PC-9 (cell line): ENCODE results near the gene KCNAB2. TPM values are rescaled to one million over a fixed set of nuclear protein-coding genes. Genes with fewer than 3 reads are reported as not detected.
A peak's percentile ranks its signal among the peaks of the same experiment; 100 is the strongest.

Experiments used
- BruUV-seq: library from RNA; stranded (reverse); fragments of 400-500 nt; replicated peaks from 2 replicates; lab custom pipeline; 2021; lab: Mats Ljungman, UMichigan
- CTCF ChIA-PET: fragments of 300-600 bp; sonication (Branson Sonifier 250); formaldehyde crosslinking; loops from one replicate; lab custom pipeline; 2022; ENCODE audit warnings: antibody characterized with exemption; lab: Charles Lee
- POLR2A ChIA-PET: fragments of 300-600 bp; sonication (Branson Sonifier 250); formaldehyde crosslinking; loops from one replicate; lab custom pipeline; 2022; ENCODE audit warnings: antibody characterized with exemption; ENCODE audit not compliant: unreplicated experiment; lab: Charles Lee
- DNase-seq, 2 experiments: peaks; one replicate each; pipeline versions ENCODE4 v3.0.0 to v3.0.0-alpha.2; 2015 to 2022; ENCODE audit warnings: mixed read lengths in 1 of 2
- H2AFZ ChIP-seq: fragments of 200-600 bp; sonication (generic); 2 replicates; pipeline ENCODE4 v1.8.1; 2017; ENCODE audit warnings: antibody characterized with exemption
- H3F3A ChIP-seq: fragments of 200-600 bp; sonication (generic); 2 replicates; pipeline ENCODE4 v1.8.1; 2017; ENCODE audit warnings: antibody characterized with exemption, mild to moderate bottlenecking, low read depth; ENCODE audit not compliant: insufficient read depth
- H3K27ac ChIP-seq: fragments of 200-600 bp; sonication (generic); 2 replicates; pipeline ENCODE4 v1.6.1; 2016; ENCODE audit warnings: mixed run types
- H3K27me3 ChIP-seq: fragments of 200-600 bp; sonication (generic); 2 replicates; pipeline ENCODE4 v1.6.1; 2016; ENCODE audit warnings: low read depth, mixed run types; ENCODE audit not compliant: insufficient read depth
- H3K36me3 ChIP-seq: fragments of 200-600 bp; sonication (generic); 2 replicates; pipeline ENCODE4 v1.6.1; 2016; ENCODE audit warnings: low read depth, mixed run types
- H3K4me1 ChIP-seq: fragments of 200-600 bp; sonication (generic); replicated peaks from 2 replicates; pipeline ENCODE4 v1.6.1; 2016; ENCODE audit warnings: mixed run types; ENCODE audit not compliant: insufficient read depth
- H3K4me2 ChIP-seq: fragments of 200-600 bp; sonication (generic); 2 replicates; pipeline ENCODE4 v1.6.1; 2017; ENCODE audit warnings: mixed run types
- H3K4me3 ChIP-seq: fragments of 200-600 bp; sonication (generic); 2 replicates; pipeline ENCODE4 v1.6.1; 2016; ENCODE audit warnings: mixed run types
- H3K79me2 ChIP-seq: fragments of 200-600 bp; sonication (generic); 2 replicates; pipeline ENCODE4 v1.6.1; 2017; ENCODE audit warnings: low read depth, mixed run types
- H3K9me2 ChIP-seq: fragments of 200-600 bp; sonication (generic); 2 replicates; pipeline ENCODE4 v1.8.1; 2017; ENCODE audit warnings: mild to moderate bottlenecking; ENCODE audit not compliant: insufficient read depth
- H3K9me3 ChIP-seq: fragments of 200-600 bp; sonication (generic); 2 replicates; pipeline ENCODE4 v1.8.1; 2016; ENCODE audit warnings: low read depth; ENCODE audit not compliant: insufficient read depth
- H4K20me1 ChIP-seq: fragments of 200-600 bp; sonication (generic); 2 replicates; pipeline ENCODE4 v1.8.1; 2017; ENCODE audit not compliant: insufficient read depth
- CTCF ChIP-seq: fragments of 200-600 bp; sonication (generic); conservative IDR thresholded peaks from 2 replicates; pipeline ENCODE4 v1.6.1; 2017; ENCODE audit warnings: mixed run types, antibody characterized with exemption, mild to moderate bottlenecking, moderate library complexity
- EZH2 ChIP-seq: fragments of 200-600 bp; sonication (generic); IDR thresholded peaks from 2 replicates; pipeline ENCODE4 v1.8.0; 2017; ENCODE audit warnings: antibody characterized with exemption, low read depth
- intact Hi-C: fragments of 100-400 bp; cut with micrococcal nuclease; formaldehyde crosslinking; loops from one replicate; pipeline ENCODE4 v1.10.0; 2022; ENCODE audit not compliant: unreplicated experiment
- total RNA-seq: library from RNA; stranded (reverse); gene quantifications from 2 replicates; pipeline ENCODE4 v1.2.3, GENCODE V29; 2021

KCNAB2 gene
- total RNA-seq, 1 experiment from 2014 or later = 19.6 TPM

DNA sequence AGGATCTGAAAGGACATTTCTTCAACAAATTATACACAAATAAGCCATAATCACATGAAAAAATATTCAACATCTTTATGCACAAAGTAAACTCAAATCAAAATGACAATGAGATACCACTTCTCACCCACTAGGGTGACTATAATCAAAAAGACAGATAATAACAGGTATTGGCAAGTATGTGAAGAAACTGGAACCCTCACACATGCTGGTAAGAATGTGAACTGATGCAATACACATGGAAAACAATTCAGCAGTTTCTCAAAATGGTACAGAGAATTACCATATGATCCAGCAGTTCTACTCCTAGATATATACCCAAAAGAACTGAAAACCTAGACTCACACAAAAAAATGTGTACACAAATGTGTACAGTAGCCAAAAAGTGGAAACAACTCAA is 71.9 kb downstream of the KCNAB2 start:
- Histone ChIP-seq H3K36me3 (no peaks in the 10 kb centered on the region), H3K4me3 (no peak overlapping the region), H2AFZ (no peak overlapping the region), H3K4me2 (no peak overlapping the region), H3K27ac (no peak overlapping the region), H3F3A (0 out of 2 replicates have a peak, but pooled peaks cover 3% of the 10 kb centered on the region), H3K27me3 (no peaks in the 10 kb centered on the region), H3K9me2 (no peaks in the 10 kb centered on the region), H4K20me1 (no peaks in the 10 kb centered on the region), H3K79me2 (no peaks in the 10 kb centered on the region), H3K4me1 (peaks cover 14% of the 10 kb centered on the region; the same call in 1 of the 2 replicates), H3K9me3 (no peaks in the 10 kb centered on the region)
- DNase-seq = no peak
- no TSS peak for BruUV-seq
- ChIA-PET POLR2A (no interaction called here), CTCF (no interaction called here)
- TF ChIP-seq EZH2 (no peak), CTCF (no peak)
- intact Hi-C loops = no loop called here

DNA sequence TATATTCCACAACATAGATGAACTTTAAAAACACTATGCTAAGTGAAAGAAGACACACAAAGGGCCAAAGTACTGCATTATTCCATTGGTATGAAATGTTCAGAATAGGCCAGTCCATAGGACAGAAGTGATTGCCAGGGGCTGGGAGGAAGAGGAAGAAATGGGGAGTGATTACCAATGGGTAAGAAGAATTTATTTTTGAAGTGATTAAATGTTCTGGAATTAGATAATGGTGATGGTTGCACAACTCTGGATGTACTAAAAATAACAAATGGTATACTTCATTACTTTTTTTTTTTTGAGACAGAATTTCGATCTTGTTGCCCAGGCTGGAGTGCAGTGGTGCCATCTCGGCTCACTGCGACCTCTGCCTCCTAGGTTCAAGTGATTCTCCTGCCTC is 72.7 kb downstream of the KCNAB2 start:
- peak in 1 of 2 experiments; percentile 57 for DNase-seq
- no peak overlapping the region for H3K27ac ChIP-seq
- no peaks in the 10 kb centered on the region for H3K9me2 ChIP-seq
- peaks cover 14% of the 10 kb centered on the region; the same call in 1 of the 2 replicates for H3K4me1 ChIP-seq
- ChIA-PET POLR2A (no interaction called here), CTCF (no interaction called here)
- no peaks in the 10 kb centered on the region for H3K27me3 ChIP-seq
- no peak overlapping the region for H3K4me3 ChIP-seq
- 0 out of 2 replicates have a peak, but pooled peaks cover 3% of the 10 kb centered on the region for H3F3A ChIP-seq
- no TSS peak for BruUV-seq
- TF ChIP-seq EZH2 (no peak), CTCF (no peak)
- H3K36me3 ChIP-seq = no peaks in the 10 kb centered on the region
- no peaks in the 10 kb centered on the region for H3K79me2 ChIP-seq
- no peaks in the 10 kb centered on the region for H3K9me3 ChIP-seq
- no peak overlapping the region for H2AFZ ChIP-seq
- intact Hi-C loops = no loop called here
- no peak overlapping the region for H3K4me2 ChIP-seq
- no peaks in the 10 kb centered on the region for H4K20me1 ChIP-seq

- CTCF ChIA-PET = no interaction called here
- H3K27ac ChIP-seq = no peak overlapping the region
Observed at GRCh38 chr1:6121021-6121421, 75.3 kb downstream of the KCNAB2 start.

More at GRCh38 chr1:6121021-6121421, 75.3 kb downstream of the KCNAB2 start:
- POLR2A ChIA-PET = no interaction called here
- Histone ChIP-seq H3K27me3 (no peaks in the 10 kb centered on the region), H3K4me1 (peaks cover 12% of the 10 kb centered on the region; the same call in 1 of the 2 replicates), H3K4me2 (no peak overlapping the region), H4K20me1 (no peaks in the 10 kb centered on the region), H3K79me2 (no peaks in the 10 kb centered on the region), H3F3A (no peaks in the 10 kb centered on the region), H3K36me3 (no peaks in the 10 kb centered on the region), H3K9me3 (no peaks in the 10 kb centered on the region), H2AFZ (no peak overlapping the region), H3K9me2 (no peaks in the 10 kb centered on the region), H3K4me3 (no peak overlapping the region)
- no peak for DNase-seq
- TF ChIP-seq EZH2 (no peak), CTCF (no peak)
- BruUV-seq = no TSS peak
- intact Hi-C loops = no loop called here
